Measurements from ENCODE around the gene CFAP99. TPM values are rescaled to one million over a fixed set of nuclear protein-coding genes. Genes with fewer than 3 reads are reported as not detected.

The CFAP99 gene
- total RNA-seq, 6 donors from 2014 or later, result 0.57 to 24.7 (median 9.3) TPM

DNA sequence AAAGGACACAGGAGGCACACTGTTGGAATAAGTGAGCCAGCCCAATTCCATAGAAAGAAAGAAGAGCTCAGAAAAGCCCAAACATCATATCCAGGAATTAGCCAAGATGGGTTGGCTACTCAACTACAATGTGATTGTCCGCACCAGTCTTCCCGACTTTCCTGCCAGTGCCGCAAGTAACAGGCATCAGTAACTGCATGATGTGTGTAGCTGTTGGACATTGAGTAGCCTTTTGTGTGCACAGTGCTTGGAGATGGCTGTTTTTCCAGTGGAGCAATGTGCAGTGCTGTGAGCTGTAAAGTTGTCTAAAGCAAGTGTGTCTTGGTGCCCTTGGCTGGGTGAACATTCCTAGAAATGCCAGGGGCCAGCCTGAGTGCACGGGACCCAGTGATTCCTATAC is 88.5 kb downstream of the CFAP99 start:
- Histone ChIP-seq H3K27me3 (no peaks in the 10 kb centered on the region), H3K4me3 (no peak overlapping the region), H3K27ac (no peak overlapping the region), H3K36me3 (peaks cover 4 to 66% (median 26%) of the 10 kb centered on the region in 4 donors), H3K4me1 (no peaks in the 10 kb centered on the region), H3K9me3 (no peaks in the 10 kb centered on the region)
- no peak for TF ChIP-seq POLR2A (IDR thresholded peaks at IDR 0.05)
- TF ChIP-seq POLR2AphosphoS5 (IDR thresholded peaks at IDR 0.05), result no peak
- no peak for TF ChIP-seq EP300 (IDR thresholded peaks at IDR 0.05)
- TF ChIP-seq, protein P1, sequence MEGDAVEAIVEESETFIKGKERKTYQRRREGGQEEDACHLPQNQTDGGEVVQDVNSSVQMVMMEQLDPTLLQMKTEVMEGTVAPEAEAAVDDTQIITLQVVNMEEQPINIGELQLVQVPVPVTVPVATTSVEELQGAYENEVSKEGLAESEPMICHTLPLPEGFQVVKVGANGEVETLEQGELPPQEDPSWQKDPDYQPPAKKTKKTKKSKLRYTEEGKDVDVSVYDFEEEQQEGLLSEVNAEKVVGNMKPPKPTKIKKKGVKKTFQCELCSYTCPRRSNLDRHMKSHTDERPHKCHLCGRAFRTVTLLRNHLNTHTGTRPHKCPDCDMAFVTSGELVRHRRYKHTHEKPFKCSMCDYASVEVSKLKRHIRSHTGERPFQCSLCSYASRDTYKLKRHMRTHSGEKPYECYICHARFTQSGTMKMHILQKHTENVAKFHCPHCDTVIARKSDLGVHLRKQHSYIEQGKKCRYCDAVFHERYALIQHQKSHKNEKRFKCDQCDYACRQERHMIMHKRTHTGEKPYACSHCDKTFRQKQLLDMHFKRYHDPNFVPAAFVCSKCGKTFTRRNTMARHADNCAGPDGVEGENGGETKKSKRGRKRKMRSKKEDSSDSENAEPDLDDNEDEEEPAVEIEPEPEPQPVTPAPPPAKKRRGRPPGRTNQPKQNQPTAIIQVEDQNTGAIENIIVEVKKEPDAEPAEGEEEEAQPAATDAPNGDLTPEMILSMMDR (IDR thresholded peaks at IDR 0.05), result no peak
- DNase-seq (no peak), ATAC-seq (ENCODE audit: low FRiP score in 2 of 2) (no peak)
- 91 to 93% methylated on average over 4 of the region's 4 CpGs for WGBS, 2 donors

DNA sequence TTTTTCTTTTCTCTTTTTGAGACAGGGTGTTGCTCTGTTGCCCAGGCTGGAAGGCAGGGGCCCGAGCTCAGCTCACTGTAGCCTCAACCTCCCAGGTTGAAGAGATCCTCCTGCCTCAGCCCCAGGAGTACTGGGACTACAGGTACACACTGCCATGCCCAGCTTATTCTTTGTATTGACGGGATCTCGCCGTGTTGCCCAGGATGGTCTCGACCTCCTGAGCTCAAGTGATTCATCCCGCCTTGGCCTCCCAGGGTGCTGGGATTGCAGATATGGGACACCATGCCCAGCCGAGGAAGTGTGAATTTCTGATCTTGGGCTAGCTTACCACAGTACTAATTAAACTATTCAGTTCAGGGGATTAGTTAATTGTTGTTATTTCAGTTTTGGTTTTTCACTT is 89.1 kb downstream of the CFAP99 start:
- Histone ChIP-seq H3K4me3 (no peak overlapping the region), H3K27ac (no peak overlapping the region), H3K36me3 (peaks cover 8 to 69% (median 31%) of the 10 kb centered on the region in 4 donors), H3K4me1 (no peaks in the 10 kb centered on the region), H3K27me3 (no peaks in the 10 kb centered on the region), H3K9me3 (no peaks in the 10 kb centered on the region)
- 93 to 96% methylated on average over 7 of the region's 7 CpGs for WGBS, 2 donors
- no peak for TF ChIP-seq POLR2A (IDR thresholded peaks at IDR 0.05)
- TF ChIP-seq, protein P1 (IDR thresholded peaks at IDR 0.05), result no peak
- TF ChIP-seq EP300 (IDR thresholded peaks at IDR 0.05), result no peak
- TF ChIP-seq POLR2AphosphoS5 (IDR thresholded peaks at IDR 0.05), result no peak
- DNase-seq (no peak), ATAC-seq (ENCODE audit: low FRiP score in 2 of 2) (no peak)

DNA sequence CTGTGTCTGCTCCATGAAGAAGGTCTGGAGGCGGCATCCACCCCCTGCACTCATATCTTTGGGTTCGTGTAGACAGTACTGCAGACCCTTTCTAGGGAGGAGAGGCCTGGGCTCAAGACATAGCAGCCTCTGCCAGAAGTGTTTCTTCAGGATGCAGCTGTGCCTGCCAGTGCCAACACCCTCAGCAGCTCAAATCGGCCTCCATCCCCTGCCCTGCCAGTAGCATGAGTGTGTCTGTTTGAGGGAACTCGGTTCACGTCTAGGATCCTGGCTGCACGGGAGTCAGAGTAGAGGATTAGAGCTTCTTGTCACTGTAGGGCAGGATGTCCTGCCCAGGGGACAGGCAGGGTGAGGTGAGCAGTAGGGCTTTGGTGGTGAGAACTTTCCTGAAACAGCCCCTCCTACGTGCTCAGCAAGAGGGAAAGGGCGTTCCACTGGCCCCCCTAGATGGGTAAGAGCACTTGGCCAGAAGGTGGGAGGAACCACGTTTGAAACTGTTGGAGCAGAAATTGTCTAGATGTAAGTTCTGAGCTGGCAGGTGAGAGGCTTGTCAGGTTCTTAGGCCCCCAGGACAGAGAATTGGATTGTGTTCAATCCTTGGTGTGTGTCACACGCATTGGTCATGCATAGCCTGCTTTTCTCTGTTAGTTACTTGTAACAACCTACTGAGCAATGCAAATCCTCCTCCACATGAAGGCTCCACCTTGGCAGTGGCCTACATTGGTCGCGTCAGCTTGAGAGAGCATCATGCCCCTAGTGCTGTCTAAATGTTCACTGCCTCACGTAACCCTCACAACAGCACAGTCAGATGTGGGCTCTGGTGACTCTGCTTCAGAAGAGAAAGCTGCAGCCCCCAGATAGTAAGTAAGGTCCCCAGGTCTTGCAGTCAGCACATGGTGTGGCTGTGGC is 91.8 kb downstream of the CFAP99 start:
- Histone ChIP-seq H3K27ac (no peak overlapping the region), H3K4me1 (no peaks in the 10 kb centered on the region), H3K9me3 (no peaks in the 10 kb centered on the region), H3K27me3 (no peaks in the 10 kb centered on the region), H3K36me3 (peaks cover 23 to 81% (median 53%) of the 10 kb centered on the region in 4 donors), H3K4me3 (no peak overlapping the region)
- TF ChIP-seq POLR2A (IDR thresholded peaks at IDR 0.05) (no peak), POLR2AphosphoS5 (IDR thresholded peaks at IDR 0.05) (no peak), EP300 (IDR thresholded peaks at IDR 0.05) (no peak)
- TF ChIP-seq, protein P1 (IDR thresholded peaks at IDR 0.05), result no peak
- 92 to 94% methylated on average over 10 to 13 of the region's 13 CpGs for WGBS, 2 donors
- no peak for ATAC-seq (ENCODE audit: low FRiP score in 2 of 2)
- no peak for DNase-seq

DNA sequence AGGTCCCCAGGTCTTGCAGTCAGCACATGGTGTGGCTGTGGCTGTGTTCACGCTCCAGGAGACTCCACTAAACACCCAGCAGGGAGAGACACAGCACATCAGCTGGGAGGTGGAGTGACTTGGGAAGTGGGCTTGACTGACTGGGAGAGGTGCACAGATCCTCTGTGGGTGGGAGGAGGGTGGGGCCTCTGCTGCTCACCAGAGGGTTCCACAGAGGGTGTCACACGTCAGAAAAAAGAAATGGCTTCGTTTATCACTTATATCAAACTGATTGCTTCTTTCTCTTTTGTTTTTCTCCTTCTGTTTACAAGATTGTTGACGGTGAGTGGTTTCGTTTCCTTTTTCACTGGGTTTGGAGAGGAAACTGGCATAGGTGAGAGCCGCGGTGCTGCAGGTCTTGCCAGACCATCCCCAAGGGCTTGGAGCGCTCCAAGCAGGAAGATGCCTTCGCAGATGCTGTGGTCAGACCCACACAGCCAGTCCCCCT is 92.9 kb downstream of the CFAP99 start:
- ATAC-seq (ENCODE audit: low FRiP score in 2 of 2), result no peak
- 55 to 62% methylated on average over 9 of the region's 9 CpGs for WGBS, 2 donors
- Histone ChIP-seq H3K4me3 (no peak overlapping the region), H3K36me3 (peaks cover 23 to 81% (median 52%) of the 10 kb centered on the region in 4 donors), H3K4me1 (peaks cover 0 to 5% (median 0%) of the 10 kb centered on the region in 4 donors), H3K27ac (no peak overlapping the region), H3K9me3 (no peaks in the 10 kb centered on the region), H3K27me3 (no peaks in the 10 kb centered on the region)
- TF ChIP-seq POLR2AphosphoS5 (IDR thresholded peaks at IDR 0.05) (no peak), POLR2A (IDR thresholded peaks at IDR 0.05) (no peak), EP300 (IDR thresholded peaks at IDR 0.05) (no peak)
- TF ChIP-seq, protein P1 (IDR thresholded peaks at IDR 0.05), result no peak
- DNase-seq, result no peak

Other genes with a start within 250 kb of the CFAP99 start
- gene HAUS3, start 176.8 kb upstream of the CFAP99 start, total RNA-seq, result 10 to 100 TPM in 5 of 6 donors, 1 to 10 TPM in 1; 8.2 to 21.0 (median 12.5) TPM
- gene POLN, start 176.8 kb upstream of the CFAP99 start, total RNA-seq, result 1 to 10 TPM in 5 of 6 donors, under 1 TPM in 1; 0.89 to 5.5 (median 2.6) TPM
- 100 to 1,000 TPM in 1 of 6 donors, 10 to 100 TPM in 5; 50.1 to 135 (median 76.4) TPM for gene MXD4, start 156.8 kb upstream of the CFAP99 start, total RNA-seq
- gene ZFYVE28, start 310 bp upstream of the CFAP99 start, total RNA-seq, result 10 to 100 TPM; 10.8 to 51.3 (median 15.2) TPM
- gene RNF4, start 50.2 kb downstream of the CFAP99 start, total RNA-seq, result 10 to 100 TPM; 28.0 to 48.5 (median 43.3) TPM
- gene FAM193A, start 117.7 kb downstream of the CFAP99 start, total RNA-seq, result 10 to 100 TPM; 23.7 to 87.0 (median 27.1) TPM